GM18868 (cell line): ENCODE data around the gene AGAP3.
A peak's percentile ranks its signal among the peaks of the same experiment; 100 is the strongest.

ENCODE experiments used
- ATAC-seq: cut with Tn5 transposase; IDR thresholded peaks from one replicate; pipeline ENCODE4 v1.9.1; 2021; ENCODE audit warnings: mild to moderate bottlenecking, moderate library complexity; ENCODE audit not compliant: unreplicated experiment

AGAP3 gene

GRCh38 chr7:151087245-151088018 is 1.2 kb downstream of the AGAP3 start:
- peak; percentile 17 for ATAC-seq

GRCh38 chr7:151088019-151088855 is 2.0 kb downstream of the AGAP3 start:
- no peak for ATAC-seq

GRCh38 chr7:151088856-151089699 is 2.8 kb downstream of the AGAP3 start:
- ATAC-seq, result no peak

- ATAC-seq, result no peak
Observed at GRCh38 chr7:151089893-151090730, 3.8 kb downstream of the AGAP3 start.

GRCh38 chr7:151091003-151091402 is 4.7 kb downstream of the AGAP3 start:
- no peak for ATAC-seq

GRCh38 chr7:151091431-151091830 is 5.2 kb downstream of the AGAP3 start:
- no peak for ATAC-seq

- ATAC-seq, result no peak
Observed at GRCh38 chr7:151091988-151092387, 5.7 kb downstream of the AGAP3 start.

GRCh38 chr7:151093748-151094147 is 7.5 kb downstream of the AGAP3 start:
- no peak for ATAC-seq

- ATAC-seq, result no peak
Observed at GRCh38 chr7:151094675-151095074, 8.4 kb downstream of the AGAP3 start.

GRCh38 chr7:151095123-151095797 is 9.0 kb downstream of the AGAP3 start:
- ATAC-seq, result no peak

- ATAC-seq, result no peak
Observed at GRCh38 chr7:151095828-151096475, 9.7 kb downstream of the AGAP3 start.

- ATAC-seq, result no peak
Observed at GRCh38 chr7:151099486-151100211, 13.4 kb downstream of the AGAP3 start.

- ATAC-seq, result no peak
Observed at GRCh38 chr7:151100921-151101320, 14.6 kb downstream of the AGAP3 start.

- ATAC-seq, result no peak
Observed at GRCh38 chr7:151101621-151102396, 15.5 kb downstream of the AGAP3 start.

- ATAC-seq, result no peak
Observed at GRCh38 chr7:151102991-151103390, 16.7 kb downstream of the AGAP3 start.

- ATAC-seq, result no peak
Observed at GRCh38 chr7:151103973-151104372, 17.7 kb downstream of the AGAP3 start.

GRCh38 chr7:151104411-151105235 is 18.3 kb downstream of the AGAP3 start:
- no peak for ATAC-seq
